GM18517 (cell line): ENCODE measurements around the gene PCGF3.
"Not testable (repeated sequence)": the region's sequence is repeated elsewhere in the genome, so short reads cannot be mapped to it uniquely, and the experiment has no call there.

ENCODE experiments used
- ATAC-seq: cut with Tn5 transposase; IDR thresholded peaks from one replicate; pipeline ENCODE4 v1.9.1; 2021; ENCODE audit warnings: mild to moderate bottlenecking, moderate library complexity; ENCODE audit not compliant: unreplicated experiment

The PCGF3 gene

DNA sequence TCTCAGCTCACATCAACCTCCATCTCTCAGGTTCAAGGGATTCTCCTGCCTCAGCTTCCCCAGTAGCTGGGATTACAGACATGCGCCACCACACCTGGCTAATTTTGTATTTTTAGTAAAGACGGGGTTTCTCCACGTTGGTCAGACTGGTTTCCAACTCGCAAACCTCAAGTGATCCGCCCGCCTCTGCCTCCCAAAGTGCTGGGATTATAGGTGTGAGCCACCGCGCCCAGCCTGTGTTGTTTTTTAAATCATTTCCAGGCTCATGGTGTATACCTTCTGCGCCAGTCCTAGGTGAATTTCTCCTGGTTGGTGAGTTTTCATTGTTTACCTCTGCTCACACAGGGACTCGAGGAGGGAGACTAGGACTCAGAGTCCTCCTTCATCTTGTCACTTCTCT, 74.6 kb downstream of the PCGF3 start:
- ATAC-seq, result not testable (repeated sequence)

DNA sequence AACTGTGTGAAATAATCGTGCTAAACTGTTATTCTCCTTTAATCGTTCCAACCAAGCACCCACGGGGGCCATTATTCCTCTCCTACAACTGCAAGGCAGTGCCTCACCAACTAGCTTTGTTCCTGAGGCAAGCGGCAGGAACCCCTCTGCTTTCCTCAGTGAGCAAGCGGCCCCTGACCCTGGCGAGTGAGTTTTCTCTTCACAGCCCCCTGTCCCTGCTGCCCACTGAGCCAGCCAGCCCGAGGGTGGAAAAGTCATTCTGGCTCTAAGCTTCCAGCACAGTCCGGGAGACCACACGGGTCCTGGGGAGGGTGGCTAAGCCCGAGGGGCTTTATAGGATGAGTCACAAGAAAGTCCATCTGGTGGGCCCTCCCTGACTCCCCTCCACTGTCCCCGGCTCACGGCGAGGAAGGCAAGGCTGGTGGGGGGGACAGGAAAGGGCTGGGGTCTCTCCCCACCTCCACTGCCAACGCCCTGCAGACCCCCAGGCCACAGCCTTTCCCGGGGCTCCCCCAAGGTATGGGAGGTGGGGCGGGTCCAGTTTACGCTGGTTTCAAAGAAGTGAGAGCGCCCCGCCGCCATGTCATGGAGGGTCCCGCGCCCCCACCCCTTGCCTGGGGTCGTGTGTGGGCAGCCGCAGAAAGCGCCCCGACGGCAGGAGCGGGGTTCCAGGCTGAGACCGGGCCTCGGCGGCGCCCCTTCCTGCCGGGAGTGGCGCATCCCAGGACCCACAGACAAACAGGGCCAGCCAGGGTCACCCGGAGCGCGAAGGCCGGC, 75.3 kb downstream of the PCGF3 start:
- peak; percentile 4 for ATAC-seq

DNA sequence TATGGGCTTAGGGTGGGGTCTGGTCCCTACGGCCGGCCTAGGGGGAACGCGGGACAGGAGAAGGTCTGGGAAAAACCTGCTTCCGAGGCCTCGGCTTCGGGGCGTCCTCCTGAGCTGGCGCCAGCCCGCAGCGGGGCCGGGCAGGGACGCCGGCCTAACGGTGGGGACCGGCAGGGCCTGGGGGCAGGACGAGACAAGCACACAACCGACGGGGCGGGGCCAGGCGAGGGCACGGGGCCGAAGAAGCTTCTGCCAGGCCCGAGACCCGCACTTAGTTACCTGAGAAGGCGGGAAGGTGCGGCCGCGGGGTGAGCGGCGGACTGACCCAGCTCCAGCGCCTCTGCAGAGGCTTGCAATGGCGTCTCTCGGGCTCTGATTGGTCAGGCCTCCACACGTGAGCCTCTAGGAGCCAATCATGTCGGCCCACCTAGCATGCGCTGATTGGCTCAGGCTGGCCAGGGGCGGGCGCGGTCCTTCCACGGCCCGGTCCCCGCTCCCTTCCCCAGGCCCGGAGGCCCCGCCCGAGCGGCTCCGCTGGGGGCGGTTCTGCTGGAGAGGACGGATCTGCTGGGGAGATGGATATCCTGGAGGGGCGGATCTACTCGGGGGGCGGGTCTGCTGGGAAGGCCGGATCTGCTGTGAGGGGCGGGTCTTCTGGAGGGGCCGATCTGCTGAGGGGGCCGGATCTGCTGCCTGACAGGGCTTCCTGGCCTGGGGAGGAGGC, 76.0 kb downstream of the PCGF3 start:
- peak; percentile 92 for ATAC-seq

DNA sequence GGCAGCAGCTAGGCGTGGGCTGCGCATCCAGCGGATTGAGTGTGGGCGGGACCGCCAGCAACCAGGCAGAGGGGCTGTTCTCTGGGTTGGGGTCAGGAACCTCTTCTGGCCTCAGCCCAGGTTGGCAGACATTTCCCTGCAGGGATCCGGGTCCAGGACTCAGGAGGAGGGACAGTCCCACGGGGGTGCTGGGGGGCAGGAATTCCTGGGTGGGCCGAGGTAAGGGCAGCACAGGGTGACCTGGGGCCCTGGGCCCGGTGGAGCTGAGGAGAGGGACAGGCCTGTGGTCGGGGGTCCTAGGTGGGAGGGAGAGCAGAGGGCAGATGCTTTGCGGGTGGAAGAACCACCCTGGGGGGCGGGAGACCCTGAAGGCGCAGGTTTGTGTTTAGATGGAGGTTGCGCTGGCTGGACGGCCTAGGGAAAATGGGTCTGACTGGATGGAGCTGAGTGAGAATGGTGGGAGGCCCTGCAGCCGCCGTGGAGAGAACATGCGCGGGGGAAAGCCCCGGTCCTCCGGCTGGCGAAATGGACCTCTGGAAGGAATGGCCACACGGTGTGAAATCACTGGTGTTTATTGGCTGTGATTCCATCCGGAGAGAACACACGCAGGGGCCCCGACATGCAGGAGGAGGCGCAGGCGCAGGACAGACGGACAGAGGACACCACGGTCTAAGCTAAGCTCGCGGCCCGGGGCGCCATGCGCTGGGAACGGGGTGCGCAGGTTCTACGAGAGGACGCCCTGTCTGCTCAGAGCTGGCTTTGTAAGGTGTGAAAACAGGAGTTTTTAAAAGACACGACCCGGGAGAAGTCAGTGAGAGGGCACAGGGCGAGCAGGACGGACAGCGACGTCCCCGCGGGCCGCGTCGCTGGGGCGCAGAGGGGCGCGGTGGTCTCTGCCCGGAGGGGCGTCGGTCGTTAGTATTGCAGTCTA, 79.0 kb downstream of the PCGF3 start:
- no peak for ATAC-seq

DNA sequence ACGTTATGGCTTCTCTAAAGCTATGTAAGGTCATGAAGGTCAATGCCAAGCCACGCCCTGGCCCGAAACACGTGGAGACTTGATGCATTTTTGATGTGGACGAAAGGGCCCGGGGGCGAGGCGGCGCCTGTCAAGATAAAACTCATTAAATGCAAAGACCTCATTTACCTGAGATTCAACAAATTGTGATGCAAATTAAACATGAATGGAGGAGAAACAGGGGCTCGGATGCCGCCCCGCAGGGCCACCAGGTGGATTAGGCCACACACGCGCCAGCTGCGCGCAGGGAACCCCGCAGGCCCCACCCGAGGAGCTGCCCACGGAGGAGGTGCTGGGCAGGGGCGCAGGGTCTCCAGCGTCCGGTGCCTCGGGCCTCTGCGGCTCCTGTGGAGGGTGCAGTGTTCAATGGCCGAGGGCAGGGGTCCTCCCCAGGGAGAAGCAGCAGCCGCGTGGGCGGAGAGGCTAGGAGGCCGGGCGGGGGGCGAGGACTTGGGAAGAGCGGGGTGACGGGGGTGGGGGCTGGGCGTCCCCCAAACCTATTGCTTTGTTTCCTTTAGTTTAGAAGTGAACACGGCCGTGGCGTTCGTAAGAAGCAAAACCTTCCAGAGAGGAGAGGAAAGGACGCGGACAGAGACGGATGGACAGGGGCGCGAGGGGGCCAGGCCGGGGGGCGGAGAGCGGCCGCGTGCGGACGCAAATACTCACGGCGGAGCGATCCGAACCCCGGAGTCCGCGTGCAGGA, 79.9 kb downstream of the PCGF3 start:
- no peak for ATAC-seq

DNA sequence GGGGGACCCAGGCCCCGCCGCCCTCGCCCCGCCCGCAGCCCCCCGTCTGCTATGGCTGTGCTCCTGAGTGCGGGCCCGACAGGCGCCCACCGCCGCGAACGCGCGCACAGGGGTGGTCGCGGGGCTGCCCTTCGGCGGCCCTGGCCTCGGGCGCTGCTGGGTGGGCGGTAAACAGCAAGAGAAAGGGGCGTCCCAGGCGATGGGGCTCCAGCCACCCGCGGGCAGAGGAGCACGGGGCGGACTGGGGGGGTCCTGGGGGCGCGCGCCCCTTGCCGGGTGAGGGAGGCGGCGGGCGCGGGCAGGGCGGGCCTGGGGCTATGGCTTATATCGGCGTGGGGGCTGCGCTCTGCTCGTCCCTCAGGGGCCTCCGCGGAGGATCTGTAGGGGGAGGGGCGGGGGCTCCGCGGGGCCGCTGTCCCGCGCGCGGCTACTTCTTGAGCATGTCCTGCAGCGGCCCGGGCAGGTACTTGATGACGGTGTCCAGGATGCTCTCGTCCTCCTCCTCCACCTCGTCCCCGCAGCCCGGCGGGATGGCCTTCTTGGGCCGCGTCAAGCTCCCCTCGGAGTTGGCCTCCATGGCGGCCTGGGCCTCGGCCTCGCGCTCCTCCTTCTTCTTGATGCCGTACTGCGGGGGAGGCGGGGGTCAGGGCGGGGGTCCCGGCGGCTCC, 80.6 kb downstream of the PCGF3 start:
- no peak for ATAC-seq

DNA sequence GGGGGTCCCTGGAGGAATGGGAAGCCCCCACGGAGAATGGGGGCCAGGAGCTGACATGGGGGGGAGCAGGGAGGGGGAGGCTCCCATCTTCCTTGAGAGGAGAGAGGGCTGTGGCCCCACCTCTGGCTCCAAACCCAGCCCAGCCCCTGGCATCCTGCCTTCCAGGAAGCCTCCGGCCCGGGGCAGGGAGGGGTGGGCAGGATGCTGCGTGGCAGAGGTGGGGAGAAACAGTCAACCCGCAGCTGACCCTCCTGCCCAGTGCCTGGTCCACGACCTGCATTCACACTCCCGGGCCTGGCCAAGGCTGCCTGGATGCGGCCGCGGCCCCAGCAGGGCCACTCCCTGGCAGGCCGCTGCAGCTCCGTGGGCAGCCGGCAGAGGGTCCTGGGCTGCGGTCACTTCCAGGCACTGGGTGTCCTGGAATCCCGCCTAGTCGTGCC, 81.2 kb downstream of the PCGF3 start:
- no peak for ATAC-seq

DNA sequence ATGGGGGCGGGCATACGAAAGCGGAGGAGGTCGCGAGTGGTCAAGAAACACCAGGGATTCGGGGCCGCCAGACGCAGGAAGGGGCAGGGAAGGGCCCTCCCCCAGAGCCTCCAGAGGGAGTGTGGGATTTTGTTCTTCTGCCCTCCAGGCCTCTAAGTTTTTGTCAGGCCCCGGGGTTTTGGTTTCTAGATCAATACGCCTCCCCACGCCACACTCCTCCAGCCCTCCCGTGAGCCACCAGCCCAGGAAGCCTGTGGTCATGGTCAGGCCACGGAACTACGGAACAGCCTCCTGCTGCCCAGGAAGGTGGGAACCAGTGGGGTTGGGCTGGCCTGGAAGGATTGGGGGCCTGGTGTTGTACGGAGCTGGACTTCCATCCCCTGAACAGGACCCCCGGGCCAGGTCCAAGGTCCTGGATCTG, 81.9 kb downstream of the PCGF3 start:
- no peak for ATAC-seq

DNA sequence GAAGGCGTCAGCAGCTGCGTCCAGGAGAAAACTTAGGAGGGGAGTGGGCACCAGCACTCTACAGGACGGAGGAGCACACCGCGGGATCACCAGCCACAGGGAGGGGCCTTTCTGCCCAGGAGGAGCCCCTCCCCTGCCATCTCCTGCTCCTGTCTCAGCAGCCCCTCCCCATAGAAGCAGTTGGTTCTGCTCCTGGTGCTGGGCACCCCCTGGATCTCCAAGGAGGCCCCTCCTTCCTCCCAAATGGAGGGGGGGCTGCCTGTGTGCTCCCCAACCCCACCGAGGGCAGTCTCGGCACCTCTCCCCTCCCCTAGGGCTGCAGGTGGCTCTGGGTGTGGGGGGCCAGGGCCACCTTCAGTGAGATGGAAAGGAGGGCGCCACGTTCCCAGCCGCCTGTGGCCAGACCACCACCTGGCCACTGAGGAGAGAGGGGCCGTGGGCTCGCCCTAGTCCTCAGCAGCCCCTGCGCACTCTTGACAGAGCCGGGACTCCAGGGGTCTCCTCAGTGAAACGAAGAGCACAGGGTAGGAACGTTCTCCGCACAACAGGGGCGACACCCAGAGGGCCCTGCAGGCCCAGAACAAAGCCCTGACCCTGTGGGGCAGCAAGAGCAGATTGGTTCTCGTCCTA, 82.5 kb downstream of the PCGF3 start:
- ATAC-seq, result no peak

DNA sequence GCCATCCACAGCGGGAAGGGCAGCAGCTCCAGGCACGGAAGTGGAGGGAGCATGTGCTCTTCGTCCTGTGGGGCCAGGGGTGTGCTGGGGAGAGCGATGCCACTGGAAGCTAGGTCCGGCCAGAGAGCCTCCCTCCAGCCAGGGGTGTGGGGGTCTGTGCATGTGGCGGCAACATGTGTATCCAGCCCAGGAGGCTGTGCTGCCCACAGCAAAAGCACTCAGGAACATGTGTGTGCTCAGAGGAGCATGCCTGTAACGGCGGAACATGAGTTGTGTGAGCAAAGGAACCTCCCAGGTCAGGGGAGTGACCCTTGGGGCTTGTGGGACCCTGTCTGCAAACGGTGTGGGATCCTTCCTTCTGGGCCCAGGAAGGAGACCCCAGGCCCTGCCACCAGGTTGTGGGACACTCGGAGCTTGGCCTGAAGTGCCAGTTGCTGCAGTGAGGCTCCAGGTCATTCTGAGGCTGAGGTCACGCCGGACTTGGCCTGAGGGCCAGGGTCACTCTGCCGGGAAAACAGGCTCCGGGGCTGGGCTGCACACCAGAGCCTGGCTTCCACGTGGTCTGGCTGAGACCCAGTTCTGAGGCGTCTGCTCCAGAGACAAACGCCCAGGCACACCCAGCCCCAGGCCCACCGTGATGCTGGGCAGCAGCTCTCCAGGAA, 83.1 kb downstream of the PCGF3 start:
- no peak for ATAC-seq

DNA sequence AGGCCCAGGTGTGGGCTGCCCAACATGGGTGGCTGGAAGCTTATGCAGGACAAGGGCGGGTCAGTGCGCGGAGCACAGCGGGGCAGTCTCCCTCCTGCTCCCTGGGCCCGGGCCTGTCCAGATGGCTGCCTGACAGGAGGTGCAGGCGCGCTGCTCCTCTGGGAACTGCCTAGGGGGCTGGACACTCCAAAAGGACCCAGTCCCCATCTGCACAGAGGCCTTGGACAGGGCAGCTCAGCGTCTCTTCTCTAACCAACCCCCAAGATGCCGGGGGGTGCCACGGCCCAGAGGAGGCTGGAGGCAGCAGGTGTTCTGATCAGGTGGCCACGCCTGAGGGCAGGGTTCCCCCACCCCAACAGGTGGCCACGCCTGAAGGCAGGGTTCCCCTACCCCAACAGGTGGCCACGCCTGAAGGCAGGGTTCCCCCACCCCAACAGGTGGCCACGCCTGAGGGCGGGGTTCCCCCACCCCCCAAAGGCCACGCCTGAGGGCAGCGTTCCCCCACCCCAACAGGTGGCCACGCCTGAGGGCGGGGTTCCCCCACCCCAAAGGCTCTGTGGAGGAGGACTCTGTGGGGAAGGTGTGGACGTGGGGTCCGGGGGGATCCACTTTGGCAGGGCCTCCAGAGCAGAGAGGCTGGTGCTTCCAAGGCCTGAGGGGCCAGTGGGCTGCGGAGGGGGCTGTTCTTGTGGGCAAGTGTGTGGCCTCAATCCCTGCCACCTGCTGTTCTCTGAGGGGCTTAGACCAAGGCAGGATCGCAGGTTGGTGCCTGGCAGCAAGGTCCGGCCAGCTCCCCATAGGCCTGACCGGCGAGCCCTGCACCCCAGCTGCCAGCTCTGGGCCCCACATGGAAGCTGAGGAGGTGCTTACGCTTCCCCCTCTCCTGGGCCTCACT, 84.2 kb downstream of the PCGF3 start:
- ATAC-seq, result no peak

DNA sequence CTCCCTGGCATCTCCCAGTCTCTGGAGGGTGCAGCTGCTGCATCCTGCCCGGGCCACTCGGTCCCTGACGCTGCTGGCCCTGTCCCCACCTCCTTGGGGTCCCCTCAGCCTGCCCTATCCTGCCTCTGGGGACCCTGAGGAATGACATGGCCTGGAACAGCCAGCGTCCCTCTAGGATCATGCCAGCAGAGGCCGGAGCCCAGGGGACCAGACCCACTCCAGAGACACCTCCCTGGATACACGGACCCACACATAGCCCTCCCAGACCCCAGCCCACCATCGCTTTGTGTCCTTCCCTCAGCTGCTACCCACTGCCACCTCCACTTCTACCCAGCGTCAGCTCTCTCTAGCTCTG, 84.8 kb downstream of the PCGF3 start:
- no peak for ATAC-seq

DNA sequence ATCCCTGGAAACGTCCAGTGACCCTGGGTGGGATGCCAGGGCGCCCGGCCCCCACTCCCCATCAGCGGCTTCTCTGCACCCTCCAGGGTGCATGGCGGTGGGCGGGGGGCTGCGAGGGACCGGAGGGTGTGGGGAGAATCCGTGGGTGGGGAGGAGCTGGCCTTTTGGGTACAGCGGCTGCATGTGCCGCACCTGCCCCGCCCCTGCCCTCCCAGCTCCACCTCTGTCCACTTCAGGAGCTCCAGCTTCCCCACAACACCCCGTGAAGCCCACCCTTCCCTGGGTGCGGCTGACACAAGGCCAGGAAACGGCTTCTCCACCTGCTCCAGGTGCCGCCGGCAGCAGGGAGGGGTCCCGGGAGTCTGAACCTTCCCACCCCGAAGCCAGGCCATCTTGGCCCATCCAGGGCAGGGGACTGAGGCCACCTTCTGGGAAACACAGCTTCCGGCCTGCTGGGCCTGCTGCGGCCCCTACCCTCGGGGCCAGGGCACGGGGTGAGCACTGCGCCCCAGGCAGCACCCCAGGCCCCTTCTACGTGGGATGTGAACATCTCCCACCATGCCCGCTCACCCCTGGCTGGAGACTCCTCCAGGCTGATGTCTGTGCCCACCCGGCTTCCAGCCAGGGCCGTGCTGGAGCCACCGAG, 85.7 kb downstream of the PCGF3 start:
- no peak for ATAC-seq

DNA sequence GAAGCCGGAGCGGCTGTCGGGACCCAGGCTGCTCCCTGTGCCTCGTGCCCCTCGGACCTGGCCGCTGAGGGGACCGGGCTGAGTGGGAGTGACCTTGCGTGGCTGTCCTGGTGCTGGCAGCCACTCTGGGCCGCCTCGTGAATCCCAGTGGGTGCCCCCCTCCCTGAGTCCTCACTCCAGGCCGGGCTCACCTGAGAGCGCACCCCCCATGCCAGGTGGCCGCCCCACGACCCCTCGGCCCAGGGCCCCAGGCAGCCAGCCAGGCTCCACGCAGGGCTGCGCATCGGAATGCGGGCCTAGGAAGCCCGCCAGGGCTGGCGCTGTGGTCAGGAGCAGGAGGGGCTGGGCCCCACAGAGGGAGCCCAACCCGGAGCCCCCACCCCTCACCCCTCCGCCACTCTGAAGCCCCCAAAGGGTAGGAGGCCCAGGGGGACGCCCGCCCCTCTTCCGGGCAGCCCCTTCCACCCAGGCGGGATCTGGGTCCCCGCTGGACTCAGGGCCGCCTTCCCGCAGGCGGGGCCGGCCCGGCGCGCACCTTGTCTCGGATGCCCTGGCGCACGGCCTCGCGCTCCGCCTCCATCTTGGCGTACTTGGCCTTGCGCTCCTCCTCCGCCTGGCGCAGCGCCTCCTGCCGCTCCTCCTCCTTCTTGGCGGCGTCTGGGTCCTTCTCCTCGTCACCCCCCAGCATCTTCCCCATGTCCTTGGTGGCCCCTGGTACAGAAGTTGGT, 86.4 kb downstream of the PCGF3 start:
- no peak for ATAC-seq

DNA sequence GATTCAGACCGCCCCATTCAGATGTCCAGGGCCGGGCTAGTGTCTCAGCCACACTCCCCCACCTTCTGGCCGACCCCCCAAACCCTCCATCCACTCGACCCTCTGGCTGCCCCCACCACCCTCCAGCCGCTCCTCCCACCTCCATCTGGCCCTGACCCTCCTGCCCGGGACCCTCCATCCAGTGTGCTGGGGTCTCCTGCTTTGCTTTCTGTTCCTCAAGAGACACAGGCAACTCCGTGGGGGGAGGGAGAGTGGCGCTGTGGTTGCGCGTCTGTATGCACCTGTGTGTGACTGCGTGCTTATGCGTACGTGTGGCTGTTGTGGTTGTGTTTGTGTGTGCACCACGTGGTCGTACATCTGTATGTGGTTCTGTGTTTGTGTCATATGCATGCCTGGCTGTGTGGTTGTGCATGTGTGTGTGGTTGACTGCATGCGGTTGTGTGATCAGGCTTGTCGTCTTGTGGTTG, 87.0 kb downstream of the PCGF3 start:
- ATAC-seq, result no peak

DNA sequence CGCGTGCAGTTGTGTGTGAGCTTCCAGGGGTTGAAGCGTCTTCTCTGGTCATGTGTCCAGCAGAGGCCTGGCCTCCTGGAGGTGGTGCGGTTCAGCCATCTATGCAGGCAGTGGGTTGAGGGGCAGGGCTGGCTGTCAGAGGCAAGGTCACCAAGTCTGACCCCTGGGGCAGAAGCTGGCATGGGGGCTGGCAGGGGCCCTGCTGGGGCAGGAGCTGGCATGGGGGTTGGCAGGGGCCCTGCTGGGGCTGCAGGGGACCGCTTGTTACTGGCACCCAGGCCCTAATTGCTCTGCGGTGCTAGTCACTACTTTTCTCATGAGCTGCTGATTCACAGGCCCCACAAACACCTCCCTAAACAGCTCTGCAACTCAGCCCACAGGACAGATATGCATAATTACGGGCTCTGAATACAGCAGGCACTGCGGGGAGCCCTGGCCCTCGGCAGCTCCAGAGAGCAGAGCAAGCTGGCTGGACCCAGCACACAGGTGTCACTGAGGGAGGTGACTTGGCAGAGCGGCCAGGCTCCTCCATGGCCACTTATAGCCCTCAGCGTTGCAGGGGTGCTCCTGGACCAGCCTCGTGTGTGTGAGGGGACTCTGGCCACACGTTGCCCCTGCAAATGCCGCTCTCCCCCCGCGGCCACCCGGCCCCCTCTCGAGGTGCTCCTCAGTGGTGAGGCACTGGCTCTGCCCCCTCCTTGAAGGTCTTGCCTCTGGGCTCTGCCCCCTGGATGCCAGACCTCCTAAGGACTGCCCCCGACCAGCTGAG, 87.6 kb downstream of the PCGF3 start:
- no peak for ATAC-seq
